KMS-11 (cell line): Measurements from ENCODE around the gene KAT14.
"Not testable (repeated sequence)": the region's sequence is repeated elsewhere in the genome, so short reads cannot be mapped to it uniquely, and the experiment has no call there.

Source experiments
- H2AFZ ChIP-seq: fragments of 200-600 bp; sonication (generic); 2 replicates; pipeline ENCODE4 v1.6.1; 2016; ENCODE audit warnings: antibody characterized with exemption, mixed run types, low read depth
- H3K27ac ChIP-seq: fragments of 200-600 bp; sonication (generic); 2 replicates; pipeline ENCODE4 v1.6.1; 2016; ENCODE audit warnings: mild to moderate bottlenecking, mixed run types
- H3K27me3 ChIP-seq: fragments of 200-600 bp; sonication (generic); 2 replicates; pipeline ENCODE4 v1.6.1; 2017; ENCODE audit warnings: mild to moderate bottlenecking, low read depth, mixed run types, moderate library complexity; ENCODE audit not compliant: insufficient read depth
- H3K36me3 ChIP-seq: fragments of 200-600 bp; sonication (generic); 2 replicates; pipeline ENCODE4 v1.6.1; 2017; ENCODE audit warnings: mild to moderate bottlenecking, mixed run types; ENCODE audit not compliant: insufficient read depth
- H3K4me1 ChIP-seq: fragments of 200-600 bp; sonication (generic); 2 replicates; pipeline ENCODE4 v1.6.1; 2016; ENCODE audit warnings: mild to moderate bottlenecking, low read depth, mixed run types; ENCODE audit not compliant: poor library complexity, severe bottlenecking
- H3K4me2 ChIP-seq: fragments of 200-600 bp; sonication (generic); 2 replicates; pipeline ENCODE4 v1.7.0; 2016; ENCODE audit warnings: mild to moderate bottlenecking, mixed run types
- H3K4me3 ChIP-seq: fragments of 200-600 bp; sonication (generic); IDR thresholded peaks from 2 replicates; pipeline ENCODE4 v1.6.1; 2017; ENCODE audit warnings: low read depth, low read length, mixed read lengths; ENCODE audit not compliant: insufficient read depth
- H3K79me2 ChIP-seq: fragments of 200-600 bp; sonication (generic); 2 replicates; pipeline ENCODE4 v1.6.1; 2016; ENCODE audit warnings: low read depth, mixed run types; ENCODE audit not compliant: insufficient read depth
- H3K9ac ChIP-seq: fragments of 200-600 bp; sonication (generic); 2 replicates; pipeline ENCODE4 v1.6.1; 2016; ENCODE audit warnings: mild to moderate bottlenecking, mixed run types
- H4K20me1 ChIP-seq: fragments of 200-600 bp; sonication (generic); 2 replicates; pipeline ENCODE4 v1.6.1; 2016; ENCODE audit warnings: mild to moderate bottlenecking, mixed run types; ENCODE audit not compliant: insufficient read depth
- CTCF ChIP-seq: fragments of 200-600 bp; sonication (generic); conservative IDR thresholded peaks from 2 replicates; pipeline ENCODE4 v1.6.1; 2017; ENCODE audit warnings: low read depth, mild to moderate bottlenecking, antibody characterized with exemption, low read length, moderate library complexity, mixed read lengths

The KAT14 gene

GRCh38 chr20:18190338-18191233 is 52.9 kb downstream of the KAT14 start:
- no peak overlapping the region for H3K27ac ChIP-seq

GRCh38 chr20:18191306-18191705 is 53.6 kb downstream of the KAT14 start:
- Histone ChIP-seq H4K20me1 (no peaks in the 10 kb centered on the region), H3K79me2 (no peaks in the 10 kb centered on the region), H3K4me3 (no peak overlapping the region), H3K4me1 (no peaks in the 10 kb centered on the region), H3K9ac (no peak overlapping the region), H3K36me3 (no peaks in the 10 kb centered on the region), H3K4me2 (no peak overlapping the region), H2AFZ (no peak overlapping the region), H3K27me3 (no peaks in the 10 kb centered on the region), H3K27ac (no peak overlapping the region)
- no peak for TF ChIP-seq CTCF

More at GRCh38 chr20:18190338-18191233, 52.9 kb downstream of the KAT14 start:
- Histone ChIP-seq H3K4me1 (no peaks in the 10 kb centered on the region), H3K9ac (no peak overlapping the region), H3K27me3 (no peaks in the 10 kb centered on the region), H3K36me3 (no peaks in the 10 kb centered on the region), H3K4me3 (no peak overlapping the region), H2AFZ (no peak overlapping the region), H3K79me2 (no peaks in the 10 kb centered on the region), H3K4me2 (no peak overlapping the region), H4K20me1 (no peaks in the 10 kb centered on the region)
- no peak for TF ChIP-seq CTCF

GRCh38 chr20:18194461-18194860 is 56.8 kb downstream of the KAT14 start:
- not testable (repeated sequence) for H3K27me3 ChIP-seq, H3K4me2 ChIP-seq, H3K36me3 ChIP-seq, H3K79me2 ChIP-seq, H4K20me1 ChIP-seq, H2AFZ ChIP-seq, H3K9ac ChIP-seq, H3K4me3 ChIP-seq, H3K4me1 ChIP-seq, H3K27ac ChIP-seq

- Histone ChIP-seq H3K9ac (no peak overlapping the region), H3K4me2 (no peak overlapping the region), H3K36me3 (no peaks in the 10 kb centered on the region), H3K4me3 (no peak overlapping the region), H4K20me1 (no peaks in the 10 kb centered on the region), H3K79me2 (no peaks in the 10 kb centered on the region), H3K4me1 (no peaks in the 10 kb centered on the region), H2AFZ (no peak overlapping the region), H3K27ac (no peak overlapping the region), H3K27me3 (no peaks in the 10 kb centered on the region)
- no peak for TF ChIP-seq CTCF
Measured at GRCh38 chr20:18195931-18196330, 58.3 kb downstream of the KAT14 start.
